OCI-LY3 (cell line): ENCODE results near the gene SQSTM1.

Experiments used
- EZH2phosphoT487 ChIP-seq: fragments of 200-600 bp; shearing (Covaris generic); IDR thresholded peaks from 2 replicates; pipeline ENCODE4 v1.6.1; 2018; ENCODE audit warnings: antibody characterized with exemption, mixed run types, low read depth
- TF ChIP-seq, protein P1 (sequence below): fragments of 200-600, 300-600 bp; sonication (generic); IDR thresholded peaks from 2 replicates; pipeline ENCODE4 v1.5.1; 2014; ENCODE audit warnings: antibody characterized with exemption, low read length, low read depth

DNA sequence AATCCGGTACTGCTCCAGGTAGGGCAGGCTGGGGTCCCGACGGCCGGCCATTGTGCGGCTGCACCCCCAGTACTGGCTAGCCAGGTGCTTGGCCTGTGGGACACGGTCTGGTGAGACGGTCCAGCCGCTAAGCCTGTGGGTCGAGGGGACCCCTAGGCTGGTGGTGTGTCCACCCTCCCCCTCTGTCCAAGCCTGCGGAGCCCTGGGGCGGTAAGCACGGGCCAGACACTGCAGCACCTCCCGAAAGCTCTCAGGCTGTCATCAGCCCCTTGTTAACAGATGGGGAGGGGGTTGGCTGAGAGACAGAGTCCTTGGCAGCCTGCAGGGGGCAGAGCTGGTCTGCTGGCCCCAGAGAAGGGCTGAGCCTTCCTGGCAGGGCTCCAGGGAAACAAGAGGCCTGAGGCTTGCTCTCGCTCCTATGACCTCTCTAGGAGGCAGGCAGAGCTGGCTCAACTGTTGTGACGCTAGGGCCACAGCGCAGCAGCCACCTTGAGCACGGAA is 49.7 kb downstream of the SQSTM1 start:
- TF ChIP-seq, protein P1, sequence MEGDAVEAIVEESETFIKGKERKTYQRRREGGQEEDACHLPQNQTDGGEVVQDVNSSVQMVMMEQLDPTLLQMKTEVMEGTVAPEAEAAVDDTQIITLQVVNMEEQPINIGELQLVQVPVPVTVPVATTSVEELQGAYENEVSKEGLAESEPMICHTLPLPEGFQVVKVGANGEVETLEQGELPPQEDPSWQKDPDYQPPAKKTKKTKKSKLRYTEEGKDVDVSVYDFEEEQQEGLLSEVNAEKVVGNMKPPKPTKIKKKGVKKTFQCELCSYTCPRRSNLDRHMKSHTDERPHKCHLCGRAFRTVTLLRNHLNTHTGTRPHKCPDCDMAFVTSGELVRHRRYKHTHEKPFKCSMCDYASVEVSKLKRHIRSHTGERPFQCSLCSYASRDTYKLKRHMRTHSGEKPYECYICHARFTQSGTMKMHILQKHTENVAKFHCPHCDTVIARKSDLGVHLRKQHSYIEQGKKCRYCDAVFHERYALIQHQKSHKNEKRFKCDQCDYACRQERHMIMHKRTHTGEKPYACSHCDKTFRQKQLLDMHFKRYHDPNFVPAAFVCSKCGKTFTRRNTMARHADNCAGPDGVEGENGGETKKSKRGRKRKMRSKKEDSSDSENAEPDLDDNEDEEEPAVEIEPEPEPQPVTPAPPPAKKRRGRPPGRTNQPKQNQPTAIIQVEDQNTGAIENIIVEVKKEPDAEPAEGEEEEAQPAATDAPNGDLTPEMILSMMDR: no peak
- TF ChIP-seq EZH2phosphoT487: no peak
